ENCODE measurements around the gene HAPLN2.
"Not testable (repeated sequence)": the region's sequence is repeated elsewhere in the genome, so short reads cannot be mapped to it uniquely, and the experiment has no call there.

HAPLN2 gene

DNA sequence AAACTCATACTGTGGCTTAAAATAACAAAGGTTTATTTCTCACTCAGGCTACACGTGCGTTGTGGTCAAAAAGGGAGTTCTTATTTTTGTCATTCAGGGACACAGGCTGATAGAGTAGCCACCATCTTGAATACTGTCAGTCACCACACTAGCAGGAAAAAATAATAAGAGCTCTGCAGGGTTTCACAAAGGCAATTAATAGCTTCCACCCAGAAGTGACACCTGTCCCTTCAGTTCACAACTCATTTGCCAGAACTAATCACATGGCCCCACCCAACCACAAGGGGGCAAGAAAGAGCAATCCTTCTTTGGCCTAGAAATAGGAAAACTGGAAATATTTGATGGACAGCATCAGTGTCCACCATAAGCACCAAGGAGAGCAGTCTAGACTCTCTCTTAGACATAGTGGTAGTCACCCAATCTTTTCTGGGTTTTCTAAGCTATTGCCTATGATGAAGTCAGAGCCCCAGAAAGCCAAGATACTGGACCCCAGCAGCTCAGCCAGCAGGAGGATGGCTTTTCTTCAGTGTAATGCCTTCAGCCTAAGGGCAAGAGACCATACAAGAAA, 8.2 kb downstream of the HAPLN2 start:
- no peak overlapping the region for H3K4me3 ChIP-seq (ENCODE audit: control insufficient read depth, low read depth, low read length)
- peak; percentile 83 for TF ChIP-seq CTCF (conservative IDR thresholded peaks at IDR 0.05; ENCODE audit: control insufficient read depth, insufficient read depth, low read depth, low read length)
- DNase-seq (ENCODE audit: low read depth): peak; percentile 51

DNA sequence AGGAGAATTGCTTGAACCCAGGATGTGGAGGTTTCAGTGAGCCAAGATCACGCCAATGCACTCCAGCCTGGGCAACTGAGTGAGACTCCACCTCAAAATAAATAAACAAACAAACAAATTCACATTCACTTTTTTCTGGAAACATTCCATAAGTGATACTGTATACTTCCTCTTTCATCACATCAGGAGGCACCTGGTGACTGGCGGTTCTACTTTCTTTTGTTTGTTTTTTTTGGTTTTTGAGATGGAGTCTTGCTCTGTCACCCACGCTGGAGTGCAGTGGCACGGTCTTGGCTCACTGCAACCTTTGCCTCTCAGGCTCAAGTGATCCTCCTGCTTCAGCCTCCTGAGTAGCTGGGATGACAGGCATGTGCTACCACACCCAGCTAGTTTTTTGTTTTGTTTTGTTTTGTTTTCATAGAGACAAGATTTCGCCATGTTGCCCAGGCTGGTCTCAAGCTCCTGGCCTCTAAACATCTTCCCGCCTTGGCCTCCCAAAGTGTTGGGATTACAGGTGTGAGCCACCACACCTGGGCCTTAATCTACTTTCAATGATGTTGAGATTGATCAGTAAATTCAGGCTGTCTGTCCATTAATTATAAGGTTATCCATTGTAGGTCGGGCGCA, 10.7 kb downstream of the HAPLN2 start:
- no peak for DNase-seq (ENCODE audit: low read depth)
- no peak for TF ChIP-seq CTCF (conservative IDR thresholded peaks at IDR 0.05; ENCODE audit: control insufficient read depth, insufficient read depth, low read depth, low read length)
- no peak overlapping the region for H3K4me3 ChIP-seq (ENCODE audit: control insufficient read depth, low read depth, low read length)

- H3K4me3 ChIP-seq (ENCODE audit: control insufficient read depth, low read depth, low read length); DNase-seq (ENCODE audit: low read depth): not testable (repeated sequence)
Observed at GRCh38 chr1:156631152-156631551, 11.9 kb downstream of the HAPLN2 start.

- no peak overlapping the region for H3K4me3 ChIP-seq (ENCODE audit: control insufficient read depth, low read depth, low read length)
- no peak for TF ChIP-seq CTCF (conservative IDR thresholded peaks at IDR 0.05; ENCODE audit: control insufficient read depth, insufficient read depth, low read depth, low read length)
- no peak for DNase-seq (ENCODE audit: low read depth)
Observed at GRCh38 chr1:156632355-156632754, 13.1 kb downstream of the HAPLN2 start.

DNA sequence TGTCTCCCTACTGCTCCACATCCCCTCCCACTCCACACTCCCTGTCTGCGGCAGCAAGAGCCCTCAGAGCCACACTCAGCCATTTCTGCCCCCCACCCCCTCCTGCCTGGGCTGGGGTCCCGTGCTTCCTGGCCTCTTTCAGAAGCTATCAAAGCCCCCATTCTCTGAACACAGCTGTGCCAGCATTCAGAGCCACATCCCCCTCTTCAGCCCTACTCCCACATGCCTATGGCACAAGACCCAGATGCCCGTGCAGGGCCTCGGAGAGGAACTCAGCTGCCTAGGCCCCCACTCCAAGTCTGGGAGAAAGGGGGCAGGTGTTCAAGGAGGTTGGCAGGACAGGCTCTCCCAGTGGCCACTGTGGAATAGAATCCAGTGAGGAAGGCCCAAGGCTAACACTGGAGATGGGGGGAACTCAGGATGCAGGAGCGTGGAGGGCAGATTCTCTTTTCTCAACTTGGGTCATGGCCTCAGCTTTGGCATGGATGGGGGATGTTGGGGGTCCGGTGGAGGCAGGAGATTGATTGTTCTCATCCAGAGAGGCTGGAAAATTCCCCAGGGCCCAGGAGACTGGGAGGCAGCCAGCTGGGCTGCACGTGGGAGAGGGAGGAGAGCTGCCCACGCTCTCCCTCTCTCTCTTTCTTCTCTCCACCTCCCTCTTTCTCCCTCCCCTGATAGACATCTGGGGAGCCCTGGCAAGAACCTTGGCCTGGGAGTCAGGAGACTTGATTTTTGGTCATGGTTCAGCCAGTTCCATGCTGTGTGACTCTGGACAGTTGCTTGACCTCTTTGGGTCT, 19.2 kb downstream of the HAPLN2 start:
- H3K4me3 ChIP-seq (ENCODE audit: control insufficient read depth, low read depth, low read length): no peak overlapping the region
- DNase-seq (ENCODE audit: low read depth): no peak
- TF ChIP-seq CTCF (conservative IDR thresholded peaks at IDR 0.05; ENCODE audit: control insufficient read depth, insufficient read depth, low read depth, low read length): no peak

DNA sequence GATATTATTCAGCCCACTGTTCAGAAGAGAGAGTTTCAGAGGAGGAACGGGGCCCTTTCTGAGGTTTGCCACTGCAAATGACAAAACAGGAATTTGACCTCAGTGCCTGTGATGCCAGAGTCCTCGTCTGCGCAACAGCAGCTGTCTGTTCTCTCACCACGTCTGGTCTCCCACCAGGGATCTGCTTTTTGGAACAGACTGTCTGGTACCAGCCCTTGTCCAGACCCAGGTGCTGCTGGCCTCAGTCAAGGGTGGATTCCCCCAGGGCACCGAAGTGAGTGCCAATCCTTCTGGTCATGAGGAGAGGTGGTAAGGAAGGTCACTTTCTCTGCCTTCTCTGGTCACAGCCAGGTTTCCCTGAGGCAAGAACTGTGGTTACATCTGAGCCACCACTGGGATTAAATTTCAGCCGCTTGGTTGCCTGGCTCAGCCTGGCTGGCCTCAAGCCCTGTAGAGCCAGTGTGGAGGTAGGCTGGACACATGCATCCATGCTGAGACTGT, 20.4 kb downstream of the HAPLN2 start:
- TF ChIP-seq CTCF (conservative IDR thresholded peaks at IDR 0.05; ENCODE audit: control insufficient read depth, insufficient read depth, low read depth, low read length): no peak
- no peak for DNase-seq (ENCODE audit: low read depth)
- H3K4me3 ChIP-seq (ENCODE audit: control insufficient read depth, low read depth, low read length): no peak overlapping the region
